Astrocyte of the cerebellum (primary cell): ENCODE measurements around the gene SLX4IP.
A peak's percentile ranks its signal among the peaks of the same experiment; 100 is the strongest.

Experiments used
- DNase-seq: peaks from one replicate; pipeline ENCODE4 v3.0.0-alpha.2; 2011; ENCODE audit warnings: low read depth
- H3K4me3 ChIP-seq: 2 replicates; pipeline ENCODE4 v1.5.1; 2011; ENCODE audit warnings: mild to moderate bottlenecking, low read depth, low read length, moderate library complexity
- CTCF ChIP-seq: IDR thresholded peaks from 2 replicates; pipeline ENCODE4 v1.5.1; 2012; ENCODE audit warnings: low read length, low read depth, moderate library complexity, mild to moderate bottlenecking; ENCODE audit errors: missing control alignments
- in situ Hi-C: cut with HindIII; loops from 2 replicates; pipeline ENCODE4 v1.10.0; 2017; ENCODE audit warnings: low sequenced_read_pairs

Gene SLX4IP

GRCh38 chr20:10594296-10594868 lies 159.3 kb downstream of the SLX4IP start:
- H3K4me3 ChIP-seq: no peak overlapping the region
- in situ Hi-C loops: no loop called here
- no peak for TF ChIP-seq CTCF
- peak; percentile 51 for DNase-seq

DNA sequence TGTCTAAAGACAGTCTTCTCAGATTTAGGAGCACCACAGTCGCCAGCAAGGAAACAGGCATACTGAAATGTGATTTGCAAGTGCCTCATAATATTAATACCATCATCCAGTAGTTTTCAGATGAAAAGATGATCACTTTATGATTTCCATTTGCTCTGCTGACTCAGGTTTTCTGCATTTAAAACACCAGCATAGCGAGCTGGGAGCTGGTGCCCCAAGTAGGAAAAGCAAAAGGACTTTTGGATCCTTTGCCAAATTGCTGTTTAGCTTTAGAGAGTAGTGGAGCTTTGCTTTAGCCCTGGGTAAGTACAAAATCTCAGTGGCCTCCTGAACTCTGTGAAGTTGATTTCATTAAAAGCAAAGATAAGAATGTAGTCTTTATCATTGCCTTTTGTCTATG lies 160.2 kb downstream of the SLX4IP start:
- H3K4me3 ChIP-seq: no peak overlapping the region
- in situ Hi-C loops: no loop called here
- TF ChIP-seq CTCF: no peak
- DNase-seq: no peak

GRCh38 chr20:10595985-10596384 lies 160.9 kb downstream of the SLX4IP start:
- no peak for TF ChIP-seq CTCF
- in situ Hi-C loops: no loop called here
- H3K4me3 ChIP-seq: no peak overlapping the region
- DNase-seq: no peak

DNA sequence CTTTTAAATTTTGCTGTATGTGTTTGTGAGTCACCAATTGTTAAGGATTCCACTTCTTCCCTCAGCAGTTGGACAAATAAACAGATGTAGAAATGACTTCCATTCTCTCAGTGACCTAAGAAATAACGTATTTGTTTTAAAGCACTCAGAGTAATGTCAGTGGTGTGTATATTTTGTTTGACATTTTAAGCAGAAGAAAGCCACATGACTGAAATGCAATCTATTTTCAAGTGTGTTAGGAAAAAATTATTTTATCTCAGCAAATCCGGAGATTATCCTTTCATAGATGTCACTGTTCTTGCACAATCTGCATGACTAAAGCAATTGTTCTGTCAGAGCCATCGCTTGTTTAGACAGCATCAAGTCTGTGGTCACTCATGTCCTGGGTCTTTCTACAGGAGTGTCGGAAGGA lies 161.6 kb downstream of the SLX4IP start:
- no peak for DNase-seq
- no peak for TF ChIP-seq CTCF
- in situ Hi-C loops: no loop called here
- no peak overlapping the region for H3K4me3 ChIP-seq

GRCh38 chr20:10597637-10598036 lies 162.5 kb downstream of the SLX4IP start:
- in situ Hi-C loops: no loop called here
- H3K4me3 ChIP-seq: no peak overlapping the region
- no peak for TF ChIP-seq CTCF
- no peak for DNase-seq

DNA sequence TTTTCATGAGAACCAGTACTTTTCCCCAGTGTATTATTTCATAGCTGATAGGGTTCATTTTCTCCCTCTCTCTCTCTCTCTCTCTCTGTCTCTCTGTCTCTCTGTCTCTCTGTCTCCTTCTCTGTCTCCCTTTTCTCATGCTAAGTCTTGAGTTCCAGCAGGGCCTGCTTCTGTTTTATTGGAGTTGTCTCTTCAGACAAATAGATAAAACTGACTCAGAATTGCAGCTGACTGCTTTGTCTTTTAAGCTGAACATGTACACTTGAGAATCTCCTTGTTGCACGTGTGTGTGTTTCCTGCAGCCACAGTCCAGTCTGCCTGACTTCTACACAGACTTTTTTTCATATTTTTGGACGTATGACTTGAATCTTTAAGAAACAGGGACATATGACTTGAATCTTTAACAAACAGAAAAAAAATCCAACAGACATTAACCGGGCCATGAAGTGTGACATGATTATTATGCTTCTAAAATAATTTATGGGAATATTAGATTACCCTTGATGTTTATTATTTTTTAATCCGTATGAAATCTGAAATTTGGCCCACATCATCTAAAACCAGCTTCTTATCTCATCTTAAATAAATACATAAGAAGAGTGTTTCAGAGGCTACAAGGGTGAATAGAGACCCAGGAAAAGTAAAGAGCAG lies 167.2 kb downstream of the SLX4IP start:
- TF ChIP-seq CTCF: no peak
- H3K4me3 ChIP-seq: no peak overlapping the region
- no peak for DNase-seq
- in situ Hi-C loops: no loop called here
